ENCODE measurements around the gene SMIM26.

Gene SMIM26

GRCh38 chr20:18532626-18533025 is 34.6 kb upstream of the SMIM26 start:
- no peak for TF ChIP-seq CTCF (IDR thresholded peaks at IDR 0.05)
- DNase-seq (ENCODE audit: low spot score): no peak

GRCh38 chr20:18533491-18533890 is 33.7 kb upstream of the SMIM26 start:
- TF ChIP-seq CTCF (IDR thresholded peaks at IDR 0.05): no peak
- no peak overlapping the region for H3K4me3 ChIP-seq
- no peak for DNase-seq (ENCODE audit: low spot score)
- H3K27ac ChIP-seq: no peak overlapping the region

More at GRCh38 chr20:18532626-18533025, 34.6 kb upstream of the SMIM26 start:
- no peak overlapping the region for H3K4me3 ChIP-seq
- no peak overlapping the region for H3K27ac ChIP-seq

- DNase-seq (ENCODE audit: low spot score): no peak
- no peak for TF ChIP-seq CTCF (IDR thresholded peaks at IDR 0.05)
These were observed 33.1 kb upstream of the SMIM26 start for GRCh38 chr20:18533978-18534644.

GRCh38 chr20:18537651-18538050 is 29.6 kb upstream of the SMIM26 start:
- no peak for DNase-seq (ENCODE audit: low spot score)
- TF ChIP-seq CTCF (IDR thresholded peaks at IDR 0.05): no peak
- H3K27ac ChIP-seq: no peak overlapping the region
- no peak overlapping the region for H3K4me3 ChIP-seq

More at GRCh38 chr20:18533978-18534644, 33.1 kb upstream of the SMIM26 start:
- H3K27ac ChIP-seq: no peak overlapping the region
- H3K4me3 ChIP-seq: no peak overlapping the region

GRCh38 chr20:18541741-18542140 is 25.5 kb upstream of the SMIM26 start:
- DNase-seq (ENCODE audit: low spot score): no peak
- no peak for TF ChIP-seq CTCF (IDR thresholded peaks at IDR 0.05)
- no peak overlapping the region for H3K27ac ChIP-seq
- H3K4me3 ChIP-seq: no peak overlapping the region

- DNase-seq (ENCODE audit: low spot score): no peak
- TF ChIP-seq CTCF (IDR thresholded peaks at IDR 0.05): no peak
- Histone ChIP-seq H3K4me3 (no peak overlapping the region), H3K27ac (no peak overlapping the region)
These were observed 24.0 kb upstream of the SMIM26 start for GRCh38 chr20:18543216-18543615.

- TF ChIP-seq CTCF (IDR thresholded peaks at IDR 0.05): no peak
- Histone ChIP-seq H3K27ac (no peak overlapping the region), H3K4me3 (no peak overlapping the region)
- no peak for DNase-seq (ENCODE audit: low spot score)
These were observed 23.3 kb upstream of the SMIM26 start for GRCh38 chr20:18543932-18544331.
